Measurements from ENCODE around the gene MAPK12.

DNA sequence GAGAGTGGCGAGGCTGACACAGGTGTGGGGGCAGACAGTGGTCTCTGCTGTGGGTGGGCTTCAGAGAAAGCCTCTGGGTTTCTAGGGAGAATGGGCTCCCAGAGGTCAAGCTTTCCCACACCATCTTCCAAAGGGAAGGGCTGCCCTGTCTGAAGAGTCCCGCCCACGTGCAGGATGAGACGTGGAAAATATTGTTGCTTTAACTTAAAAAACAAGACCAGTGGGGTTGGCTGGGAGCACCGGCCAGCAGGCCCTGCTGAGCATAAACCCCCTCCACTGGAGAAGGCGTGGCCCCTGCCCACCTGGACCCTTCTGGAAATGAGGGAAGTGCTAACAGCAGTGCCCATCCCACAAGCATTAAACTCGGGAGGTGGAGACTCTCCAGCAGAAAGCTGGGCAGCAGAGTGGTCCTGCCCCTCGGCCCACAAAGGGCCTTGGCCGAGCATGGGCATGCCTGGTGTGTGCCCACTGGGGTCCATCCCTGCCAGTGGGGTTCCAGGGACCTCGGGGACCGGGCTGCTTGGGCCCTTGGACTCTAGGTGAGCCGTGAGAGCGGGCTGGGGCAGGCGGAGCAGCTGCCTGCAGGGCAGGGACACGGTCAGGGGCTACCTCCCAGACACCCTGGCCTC is 45.3 kb downstream of the MAPK12 start:
- TF ChIP-seq CTCF (conservative IDR thresholded peaks at IDR 0.05 in 1 of 2, IDR thresholded peaks at IDR 0.05 in 1 of 2; ENCODE audit: low read depth in 1 of 2, low read length in 2 of 2) (no peak), EZH2 (IDR thresholded peaks at IDR 0.05; ENCODE audit: low read length, missing control alignments) (no peak)

All from fibroblast of lung (primary cell).